HL-60 (cell line): ENCODE measurements around the gene DNAJC15.

ENCODE experiments used
- GABPA ChIP-seq: IDR thresholded peaks from 2 replicates; pipeline ENCODE4 v1.6.1; 2012; ENCODE audit warnings: low read depth
- POLR2AphosphoS5 ChIP-seq: IDR thresholded peaks from 2 replicates; pipeline ENCODE4 v1.6.1; 2012; ENCODE audit warnings: low read depth
- SPI1 ChIP-seq: IDR thresholded peaks from 2 replicates; pipeline ENCODE4 v1.6.1; 2012; ENCODE audit warnings: low read depth, mild to moderate bottlenecking, borderline replicate concordance
- TF ChIP-seq, protein P1 (sequence below): IDR thresholded peaks from one replicate; pipeline ENCODE4 v1.5.1; 2011; ENCODE audit warnings: low read length, control low read depth, inconsistent platforms; ENCODE audit not compliant: insufficient read depth
- TF ChIP-seq, protein P2 (sequence below): IDR thresholded peaks from 2 replicates; pipeline ENCODE4 v1.6.1; 2012; ENCODE audit warnings: low read depth; ENCODE audit not compliant: insufficient replicate concordance

DNA sequence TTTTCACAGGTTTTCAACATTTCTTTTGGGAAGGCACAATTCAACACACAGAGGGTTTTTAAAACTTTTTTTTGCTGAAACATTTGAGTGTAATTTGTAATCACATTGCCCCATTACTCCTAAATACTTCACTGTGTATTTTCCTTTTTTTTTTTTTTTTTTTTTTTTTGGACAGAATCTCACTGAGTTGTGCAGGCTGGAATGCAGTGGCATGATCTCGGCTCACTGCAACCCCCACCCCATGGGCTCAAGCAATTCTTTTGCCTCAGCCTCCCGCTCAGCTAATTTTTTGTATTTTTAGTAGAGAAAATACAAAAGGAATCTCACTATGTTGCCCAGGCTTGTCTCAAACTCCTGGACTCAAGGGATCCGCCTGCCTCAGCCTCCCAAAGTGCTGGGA is 14.8 kb upstream of the DNAJC15 start:
- TF ChIP-seq, protein P1, sequence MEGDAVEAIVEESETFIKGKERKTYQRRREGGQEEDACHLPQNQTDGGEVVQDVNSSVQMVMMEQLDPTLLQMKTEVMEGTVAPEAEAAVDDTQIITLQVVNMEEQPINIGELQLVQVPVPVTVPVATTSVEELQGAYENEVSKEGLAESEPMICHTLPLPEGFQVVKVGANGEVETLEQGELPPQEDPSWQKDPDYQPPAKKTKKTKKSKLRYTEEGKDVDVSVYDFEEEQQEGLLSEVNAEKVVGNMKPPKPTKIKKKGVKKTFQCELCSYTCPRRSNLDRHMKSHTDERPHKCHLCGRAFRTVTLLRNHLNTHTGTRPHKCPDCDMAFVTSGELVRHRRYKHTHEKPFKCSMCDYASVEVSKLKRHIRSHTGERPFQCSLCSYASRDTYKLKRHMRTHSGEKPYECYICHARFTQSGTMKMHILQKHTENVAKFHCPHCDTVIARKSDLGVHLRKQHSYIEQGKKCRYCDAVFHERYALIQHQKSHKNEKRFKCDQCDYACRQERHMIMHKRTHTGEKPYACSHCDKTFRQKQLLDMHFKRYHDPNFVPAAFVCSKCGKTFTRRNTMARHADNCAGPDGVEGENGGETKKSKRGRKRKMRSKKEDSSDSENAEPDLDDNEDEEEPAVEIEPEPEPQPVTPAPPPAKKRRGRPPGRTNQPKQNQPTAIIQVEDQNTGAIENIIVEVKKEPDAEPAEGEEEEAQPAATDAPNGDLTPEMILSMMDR: no peak
- TF ChIP-seq POLR2AphosphoS5 (no peak), GABPA (no peak), SPI1 (no peak)
- TF ChIP-seq, protein P2, sequence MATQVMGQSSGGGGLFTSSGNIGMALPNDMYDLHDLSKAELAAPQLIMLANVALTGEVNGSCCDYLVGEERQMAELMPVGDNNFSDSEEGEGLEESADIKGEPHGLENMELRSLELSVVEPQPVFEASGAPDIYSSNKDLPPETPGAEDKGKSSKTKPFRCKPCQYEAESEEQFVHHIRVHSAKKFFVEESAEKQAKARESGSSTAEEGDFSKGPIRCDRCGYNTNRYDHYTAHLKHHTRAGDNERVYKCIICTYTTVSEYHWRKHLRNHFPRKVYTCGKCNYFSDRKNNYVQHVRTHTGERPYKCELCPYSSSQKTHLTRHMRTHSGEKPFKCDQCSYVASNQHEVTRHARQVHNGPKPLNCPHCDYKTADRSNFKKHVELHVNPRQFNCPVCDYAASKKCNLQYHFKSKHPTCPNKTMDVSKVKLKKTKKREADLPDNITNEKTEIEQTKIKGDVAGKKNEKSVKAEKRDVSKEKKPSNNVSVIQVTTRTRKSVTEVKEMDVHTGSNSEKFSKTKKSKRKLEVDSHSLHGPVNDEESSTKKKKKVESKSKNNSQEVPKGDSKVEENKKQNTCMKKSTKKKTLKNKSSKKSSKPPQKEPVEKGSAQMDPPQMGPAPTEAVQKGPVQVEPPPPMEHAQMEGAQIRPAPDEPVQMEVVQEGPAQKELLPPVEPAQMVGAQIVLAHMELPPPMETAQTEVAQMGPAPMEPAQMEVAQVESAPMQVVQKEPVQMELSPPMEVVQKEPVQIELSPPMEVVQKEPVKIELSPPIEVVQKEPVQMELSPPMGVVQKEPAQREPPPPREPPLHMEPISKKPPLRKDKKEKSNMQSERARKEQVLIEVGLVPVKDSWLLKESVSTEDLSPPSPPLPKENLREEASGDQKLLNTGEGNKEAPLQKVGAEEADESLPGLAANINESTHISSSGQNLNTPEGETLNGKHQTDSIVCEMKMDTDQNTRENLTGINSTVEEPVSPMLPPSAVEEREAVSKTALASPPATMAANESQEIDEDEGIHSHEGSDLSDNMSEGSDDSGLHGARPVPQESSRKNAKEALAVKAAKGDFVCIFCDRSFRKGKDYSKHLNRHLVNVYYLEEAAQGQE: no peak
